ENCODE measurements around the gene WDR75.

The WDR75 gene

DNA sequence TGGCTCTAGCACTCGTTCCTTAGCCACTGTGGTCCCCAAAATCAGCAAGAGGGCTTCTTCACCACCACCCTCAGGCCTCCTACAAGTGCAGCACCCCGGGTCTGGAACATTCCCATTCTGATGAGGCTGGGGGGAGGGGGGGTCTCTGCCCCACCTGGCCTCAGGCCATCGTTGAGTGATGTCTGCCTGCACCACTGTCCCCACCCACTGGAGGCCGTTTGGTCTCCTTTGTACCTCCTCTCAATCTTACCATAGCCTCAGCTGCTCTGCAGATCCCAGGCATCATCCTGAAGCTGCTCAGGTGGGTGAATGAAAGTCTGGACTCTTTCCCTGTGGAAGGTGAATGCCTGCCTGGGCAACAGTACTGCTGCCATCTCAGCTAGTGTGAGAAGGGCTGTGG, 42.3 kb downstream of the WDR75 start:
- Histone ChIP-seq H3K4me2 (ENCODE audit: insufficient read depth, low read length) (no peak overlapping the region), H3K4me3 (ENCODE audit: low read depth in 1 of 2, low read length in 2 of 2) (no peak overlapping the region), H3K27ac (ENCODE audit: low read length) (no peak overlapping the region), H3K9ac (ENCODE audit: low read depth, low read length) (no peak overlapping the region), H2AFZ (ENCODE audit: low read depth, low read length) (no peak overlapping the region), H3K79me2 (ENCODE audit: insufficient read depth, low read length) (no peaks in the 10 kb centered on the region), H3K4me1 (ENCODE audit: insufficient read depth, low read length) (no peaks in the 10 kb centered on the region), H3K27me3 (ENCODE audit: insufficient read depth, low read length, poor library complexity) (no peaks in the 10 kb centered on the region), H3K9me3 (ENCODE audit: insufficient read depth, low read length, severe bottlenecking) (no peaks in the 10 kb centered on the region), H4K20me1 (ENCODE audit: insufficient read depth, low read length) (no peaks in the 10 kb centered on the region), H3K36me3 (ENCODE audit: insufficient read depth, low read length) (no peaks in the 10 kb centered on the region)
- TF ChIP-seq, protein P1, sequence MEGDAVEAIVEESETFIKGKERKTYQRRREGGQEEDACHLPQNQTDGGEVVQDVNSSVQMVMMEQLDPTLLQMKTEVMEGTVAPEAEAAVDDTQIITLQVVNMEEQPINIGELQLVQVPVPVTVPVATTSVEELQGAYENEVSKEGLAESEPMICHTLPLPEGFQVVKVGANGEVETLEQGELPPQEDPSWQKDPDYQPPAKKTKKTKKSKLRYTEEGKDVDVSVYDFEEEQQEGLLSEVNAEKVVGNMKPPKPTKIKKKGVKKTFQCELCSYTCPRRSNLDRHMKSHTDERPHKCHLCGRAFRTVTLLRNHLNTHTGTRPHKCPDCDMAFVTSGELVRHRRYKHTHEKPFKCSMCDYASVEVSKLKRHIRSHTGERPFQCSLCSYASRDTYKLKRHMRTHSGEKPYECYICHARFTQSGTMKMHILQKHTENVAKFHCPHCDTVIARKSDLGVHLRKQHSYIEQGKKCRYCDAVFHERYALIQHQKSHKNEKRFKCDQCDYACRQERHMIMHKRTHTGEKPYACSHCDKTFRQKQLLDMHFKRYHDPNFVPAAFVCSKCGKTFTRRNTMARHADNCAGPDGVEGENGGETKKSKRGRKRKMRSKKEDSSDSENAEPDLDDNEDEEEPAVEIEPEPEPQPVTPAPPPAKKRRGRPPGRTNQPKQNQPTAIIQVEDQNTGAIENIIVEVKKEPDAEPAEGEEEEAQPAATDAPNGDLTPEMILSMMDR (IDR thresholded peaks at IDR 0.05; ENCODE audit: borderline replicate concordance, extremely low read depth, low read length, poor library complexity, severe bottlenecking) = no peak
- no peak for TF ChIP-seq EZH2 (IDR thresholded peaks at IDR 0.05; ENCODE audit: borderline replicate concordance, low read depth, low read length, severe bottlenecking)
- DNase-seq (no peak), ATAC-seq (ENCODE audit: insufficient read depth, low read depth) (0 out of 3 replicates have a peak, but pooled peaks have one; percentile 38)

- Histone ChIP-seq H3K9me3 (ENCODE audit: insufficient read depth, low read length, severe bottlenecking) (no peaks in the 10 kb centered on the region), H4K20me1 (ENCODE audit: insufficient read depth, low read length) (no peaks in the 10 kb centered on the region), H3K36me3 (ENCODE audit: insufficient read depth, low read length) (no peaks in the 10 kb centered on the region), H3K4me1 (ENCODE audit: insufficient read depth, low read length) (no peaks in the 10 kb centered on the region), H3K9ac (ENCODE audit: low read depth, low read length) (no peak overlapping the region), H2AFZ (ENCODE audit: low read depth, low read length) (no peak overlapping the region), H3K79me2 (ENCODE audit: insufficient read depth, low read length) (no peaks in the 10 kb centered on the region), H3K27ac (ENCODE audit: low read length) (no peak overlapping the region), H3K27me3 (ENCODE audit: insufficient read depth, low read length, poor library complexity) (no peaks in the 10 kb centered on the region), H3K4me2 (ENCODE audit: insufficient read depth, low read length) (no peak overlapping the region), H3K4me3 (ENCODE audit: low read depth in 1 of 2, low read length in 2 of 2) (no peak overlapping the region)
- no peak for TF ChIP-seq EZH2 (IDR thresholded peaks at IDR 0.05; ENCODE audit: borderline replicate concordance, low read depth, low read length, severe bottlenecking)
- TF ChIP-seq, protein P1 (IDR thresholded peaks at IDR 0.05; ENCODE audit: borderline replicate concordance, extremely low read depth, low read length, poor library complexity, severe bottlenecking) = no peak
- DNase-seq = no peak
- 0 out of 3 replicates have a peak, but pooled peaks have one; percentile 29 for ATAC-seq (ENCODE audit: insufficient read depth, low read depth)
These were observed 42.9 kb downstream of the WDR75 start for GRCh38 chr2:189483980-189484740.

- Histone ChIP-seq H2AFZ (ENCODE audit: low read depth, low read length) (no peak overlapping the region), H3K27me3 (ENCODE audit: insufficient read depth, low read length, poor library complexity) (no peaks in the 10 kb centered on the region), H3K4me2 (ENCODE audit: insufficient read depth, low read length) (no peak overlapping the region), H3K9me3 (ENCODE audit: insufficient read depth, low read length, severe bottlenecking) (no peaks in the 10 kb centered on the region), H4K20me1 (ENCODE audit: insufficient read depth, low read length) (no peaks in the 10 kb centered on the region), H3K9ac (ENCODE audit: low read depth, low read length) (no peak overlapping the region), H3K79me2 (ENCODE audit: insufficient read depth, low read length) (no peaks in the 10 kb centered on the region), H3K4me3 (ENCODE audit: low read depth in 1 of 2, low read length in 2 of 2) (no peak overlapping the region), H3K4me1 (ENCODE audit: insufficient read depth, low read length) (no peaks in the 10 kb centered on the region), H3K27ac (ENCODE audit: low read length) (no peak overlapping the region), H3K36me3 (ENCODE audit: insufficient read depth, low read length) (no peaks in the 10 kb centered on the region)
- DNase-seq (no peak), ATAC-seq (ENCODE audit: insufficient read depth, low read depth) (peak; percentile 33; the same call in 1 of the 3 replicates)
- TF ChIP-seq, protein P1 (IDR thresholded peaks at IDR 0.05; ENCODE audit: borderline replicate concordance, extremely low read depth, low read length, poor library complexity, severe bottlenecking) = no peak
- TF ChIP-seq EZH2 (IDR thresholded peaks at IDR 0.05; ENCODE audit: borderline replicate concordance, low read depth, low read length, severe bottlenecking) = no peak
These were observed 43.9 kb downstream of the WDR75 start for GRCh38 chr2:189485146-189485545.
